ENCODE results near the gene UIMC1.
"Not testable (repeated sequence)": the region's sequence is repeated elsewhere in the genome, so short reads cannot be mapped to it uniquely, and the experiment has no call there.

GRCh38 chr5:176983112-176983511, 23.5 kb downstream of the UIMC1 start:
- TF ChIP-seq EP300, POLR2A (IDR thresholded peaks at IDR 0.05): not testable (repeated sequence)

Measured in tibial nerve (tissue), 3 donors.